ENCODE results near the gene FAR2. TPM values are rescaled to one million over a fixed set of nuclear protein-coding genes. Genes with fewer than 3 reads are reported as not detected.
A peak's percentile ranks its signal among the peaks of the same experiment; 100 is the strongest.

FAR2 gene
- polyA plus RNA-seq, 3 donors, result 14.8 to 38.0 (median 35.8) TPM

GRCh38 chr12:29253906-29254625 lies 105.0 kb downstream of the FAR2 start:
- H3K27me3 Mint-ChIP-seq (ENCODE audit: low read depth in 3 of 3), result no peaks in the 10 kb centered on the region
- Histone ChIP-seq H3K4me1 (ENCODE audit: control insufficient read depth in 1 of 2, insufficient read depth in 2 of 2, low read length in 2 of 2) (peaks cover 11 to 14% of the 10 kb centered on the region in 2 donors), H4K20me1 (ENCODE audit: insufficient read depth, low read length) (no peaks in the 10 kb centered on the region), H3K79me2 (ENCODE audit: insufficient read depth, low read length) (no peaks in the 10 kb centered on the region), H3K27me3 (ENCODE audit: control insufficient read depth in 2 of 2, insufficient read depth in 2 of 2, low read length in 2 of 2) (no peaks in the 10 kb centered on the region), H3K9me3 (replicated peaks in 1 of 2; ENCODE audit: control insufficient read depth in 1 of 2, insufficient read depth in 1 of 2, low read length in 2 of 2) (no peaks in the 10 kb centered on the region), H3K9ac (ENCODE audit: insufficient read depth, low read length, poor library complexity, severe bottlenecking) (no peak overlapping the region), H3K27ac (ENCODE audit: low read depth in 1 of 2, low read length in 2 of 2) (peak overlapping the region in 1 of 2 donors; percentile 35), H3K4me3 (replicated peaks in 1 of 3; ENCODE audit: low read depth in 2 of 3, low read length in 3 of 3) (no peak overlapping the region), H3K4me2 (replicated peaks; ENCODE audit: extremely low read depth, low read length, poor library complexity, severe bottlenecking) (no peak overlapping the region), H3K36me3 (replicated peaks in 1 of 2; ENCODE audit: control insufficient read depth in 1 of 2, insufficient read depth in 2 of 2, low read length in 2 of 2) (no peaks in the 10 kb centered on the region), H2AFZ (ENCODE audit: insufficient read depth, low read depth, low read length, poor library complexity, severe bottlenecking) (no peak overlapping the region)
- H3K4me1 Mint-ChIP-seq, result peaks cover 16% of the 10 kb centered on the region
- TF ChIP-seq CTCF (IDR thresholded peaks at IDR 0.05), result no peak
- no peak for DNase-seq
- H3K36me3 Mint-ChIP-seq, result peaks cover 9 to 18% of the 10 kb centered on the region in 2 donors
- peak overlapping the region in 6 of 7 donors; percentile 79 to 94 (median 90) for H3K27ac Mint-ChIP-seq
- no CpG with 5 or more reads among the region's 2 CpGs for WGBS (ENCODE audit: insufficient coverage)
- H3K4me3 Mint-ChIP-seq, result no peak overlapping the region
- H3K9me3 Mint-ChIP-seq, result peaks cover 0 to 6% (median 2%) of the 10 kb centered on the region in 7 donors
- intact Hi-C loops (cut with micrococcal nuclease), result no loop called here

GRCh38 chr12:29255042-29255441 lies 106.0 kb downstream of the FAR2 start:
- DNase-seq, result peak; percentile 70 to 87 (median 82)

More at GRCh38 chr12:29255042-29255441, 106.0 kb downstream of the FAR2 start:
- Mint-ChIP-seq H3K27me3 (ENCODE audit: low read depth in 3 of 3) (no peaks in the 10 kb centered on the region), H3K9me3 (peaks cover 0 to 6% (median 0%) of the 10 kb centered on the region in 7 donors), H3K36me3 (peaks cover 9 to 22% of the 10 kb centered on the region in 2 donors), H3K4me1 (peaks cover 16% of the 10 kb centered on the region), H3K4me3 (no peak overlapping the region), H3K27ac (peak overlapping the region; percentile 79 to 94 (median 90))
- Histone ChIP-seq H3K27me3 (ENCODE audit: control insufficient read depth in 2 of 2, insufficient read depth in 2 of 2, low read length in 2 of 2) (no peaks in the 10 kb centered on the region), H2AFZ (ENCODE audit: insufficient read depth, low read depth, low read length, poor library complexity, severe bottlenecking) (no peak overlapping the region), H3K4me3 (replicated peaks in 1 of 3; ENCODE audit: low read depth in 2 of 3, low read length in 3 of 3) (no peak overlapping the region), H3K4me2 (replicated peaks; ENCODE audit: extremely low read depth, low read length, poor library complexity, severe bottlenecking) (no peak overlapping the region), H3K4me1 (ENCODE audit: control insufficient read depth in 1 of 2, insufficient read depth in 2 of 2, low read length in 2 of 2) (peaks cover 11 to 14% of the 10 kb centered on the region in 2 donors), H3K79me2 (ENCODE audit: insufficient read depth, low read length) (no peaks in the 10 kb centered on the region), H3K36me3 (replicated peaks in 1 of 2; ENCODE audit: control insufficient read depth in 1 of 2, insufficient read depth in 2 of 2, low read length in 2 of 2) (no peaks in the 10 kb centered on the region), H3K9ac (ENCODE audit: insufficient read depth, low read length, poor library complexity, severe bottlenecking) (no peak overlapping the region), H3K27ac (ENCODE audit: low read depth in 1 of 2, low read length in 2 of 2) (peak overlapping the region in 1 of 2 donors; percentile 74), H3K9me3 (replicated peaks in 1 of 2; ENCODE audit: control insufficient read depth in 1 of 2, insufficient read depth in 1 of 2, low read length in 2 of 2) (no peaks in the 10 kb centered on the region), H4K20me1 (ENCODE audit: insufficient read depth, low read length) (no peaks in the 10 kb centered on the region)
- intact Hi-C loops (cut with micrococcal nuclease), result no loop called here
- TF ChIP-seq CTCF (IDR thresholded peaks at IDR 0.05), result no peak

All from CD14-positive monocyte (primary cell).